ENCODE data around the gene GALNT13. TPM values are rescaled to one million over a fixed set of nuclear protein-coding genes. Genes with fewer than 3 reads are reported as not detected.

GALNT13 gene
- total and polyA plus RNA-seq, 12 donors, result 0.54 to 11.8 (median 3.1) TPM; not detected in 1

- Histone ChIP-seq H3K36me3 (replicated peaks in 1 of 2) (no peaks in the 10 kb centered on the region), H3K27me3 (no peaks in the 10 kb centered on the region), H3K9me3 (replicated peaks in 1 of 3) (no peaks in the 10 kb centered on the region), H3K4me3 (no peak overlapping the region), H3K27ac (no peak overlapping the region), H3K4me1 (replicated peaks in 1 of 2) (no peaks in the 10 kb centered on the region)
- TF ChIP-seq POLR2A (IDR thresholded peaks at IDR 0.05) (no peak), CTCF (IDR thresholded peaks at IDR 0.05) (no peak)
- no peak for DNase-seq
- WGBS, 4 donors, result 84 to 96% (median 91%) methylated on average over 1 of the region's 1 CpG
- intact Hi-C loops (cut with DNase I), result no loop called here
These were observed 352.0 kb downstream of the GALNT13 start for GRCh38 chr2:154223726-154224125.

- Histone ChIP-seq H3K4me3 (no peak overlapping the region), H3K27me3 (no peaks in the 10 kb centered on the region), H3K27ac (no peak overlapping the region), H3K4me1 (replicated peaks in 1 of 2) (no peaks in the 10 kb centered on the region), H3K9me3 (replicated peaks in 1 of 3) (no peaks in the 10 kb centered on the region), H3K36me3 (replicated peaks in 1 of 2) (no peaks in the 10 kb centered on the region)
- no peak for TF ChIP-seq POLR2A (IDR thresholded peaks at IDR 0.05)
- no peak for TF ChIP-seq CTCF (IDR thresholded peaks at IDR 0.05)
- intact Hi-C loops (cut with DNase I), result no loop called here
- WGBS, 4 donors, result 47 to 67% (median 58%) methylated on average over 2 of the region's 2 CpGs
- no peak for DNase-seq
These were observed 355.2 kb downstream of the GALNT13 start for GRCh38 chr2:154226931-154227330.

GRCh38 chr2:154228566-154229280 is 357.0 kb downstream of the GALNT13 start:
- Histone ChIP-seq H3K36me3 (replicated peaks in 1 of 2) (no peaks in the 10 kb centered on the region), H3K27me3 (no peaks in the 10 kb centered on the region), H3K4me3 (no peak overlapping the region), H3K9me3 (replicated peaks in 1 of 3) (no peaks in the 10 kb centered on the region), H3K4me1 (replicated peaks in 1 of 2) (no peaks in the 10 kb centered on the region), H3K27ac (no peak overlapping the region)
- WGBS, 4 donors, result 63 to 76% (median 71%) methylated on average over 3 of the region's 3 CpGs
- intact Hi-C loops (cut with DNase I), result no loop called here
- TF ChIP-seq CTCF (IDR thresholded peaks at IDR 0.05) (no peak), POLR2A (IDR thresholded peaks at IDR 0.05) (no peak)
- no peak for DNase-seq

GRCh38 chr2:154229966-154230365 is 358.2 kb downstream of the GALNT13 start:
- DNase-seq, result no peak
- H3K4me3 ChIP-seq, result no peak overlapping the region
- no peak overlapping the region for H3K27ac ChIP-seq
- no peaks in the 10 kb centered on the region for H3K36me3 ChIP-seq (replicated peaks in 1 of 2)
- H3K27me3 ChIP-seq, result no peaks in the 10 kb centered on the region
- intact Hi-C loops (cut with DNase I), result no loop called here
- H3K9me3 ChIP-seq (replicated peaks in 1 of 3), result no peaks in the 10 kb centered on the region
- no peak for TF ChIP-seq POLR2A (IDR thresholded peaks at IDR 0.05)
- TF ChIP-seq CTCF (IDR thresholded peaks at IDR 0.05), result no peak
- H3K4me1 ChIP-seq (replicated peaks in 1 of 2), result no peaks in the 10 kb centered on the region

All from adrenal gland (tissue), 12 donors.